GM19395 (cell line): ENCODE data around the gene RAB6D.
"Not testable (repeated sequence)": the region's sequence is repeated elsewhere in the genome, so short reads cannot be mapped to it uniquely, and the experiment has no call there.

Experiments
- ATAC-seq: cut with Tn5 transposase; IDR thresholded peaks from one replicate; pipeline ENCODE4 v1.9.1; 2021; ENCODE audit warnings: mild to moderate bottlenecking, moderate library complexity; ENCODE audit not compliant: unreplicated experiment

RAB6D gene

DNA sequence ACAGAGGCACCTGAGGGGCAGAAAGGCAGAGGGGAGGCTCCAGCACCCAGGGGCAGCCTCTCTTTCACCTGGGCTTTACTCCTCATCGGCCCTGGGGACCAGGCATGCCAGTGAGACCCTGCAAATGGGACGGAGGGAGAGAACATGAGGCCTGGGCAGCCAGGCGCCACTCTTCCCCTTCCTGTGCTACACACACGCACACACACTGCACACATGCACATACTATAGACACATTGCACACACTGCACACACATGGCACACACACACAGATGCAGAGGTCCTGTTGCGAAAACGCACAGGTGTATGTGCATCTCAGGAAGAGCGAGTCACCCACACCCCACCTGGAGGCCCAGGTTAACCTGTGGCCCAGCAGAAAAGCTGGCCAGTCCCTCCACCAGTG, 3.4 kb upstream of the RAB6D start:
- no peak for ATAC-seq

GRCh38 chr2:131366643-131367042, 2.7 kb upstream of the RAB6D start:
- ATAC-seq, result no peak

DNA sequence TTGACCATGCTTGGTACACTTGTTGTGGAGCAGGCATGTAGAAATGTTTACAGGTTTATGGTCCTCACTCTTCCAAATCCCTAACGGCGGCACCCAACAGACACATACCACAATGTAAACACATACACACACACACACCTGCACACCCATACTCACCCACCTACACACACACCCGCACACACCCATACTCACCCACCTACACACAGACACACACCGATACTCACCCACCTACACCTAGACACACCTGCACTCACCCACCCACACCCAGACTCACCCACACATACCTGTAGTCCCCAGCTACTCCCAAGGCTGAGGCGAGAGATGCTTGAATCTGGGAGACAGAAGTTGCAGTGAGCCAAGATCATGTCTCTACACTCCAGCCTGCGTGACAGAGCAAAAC, 1.5 kb upstream of the RAB6D start:
- no peak for ATAC-seq

- ATAC-seq, result not testable (repeated sequence)
Observed at GRCh38 chr2:131363213-131363612, 755 bp downstream of the RAB6D start.

GRCh38 chr2:131361773-131362172, 2.2 kb downstream of the RAB6D start:
- ATAC-seq, result not testable (repeated sequence)

DNA sequence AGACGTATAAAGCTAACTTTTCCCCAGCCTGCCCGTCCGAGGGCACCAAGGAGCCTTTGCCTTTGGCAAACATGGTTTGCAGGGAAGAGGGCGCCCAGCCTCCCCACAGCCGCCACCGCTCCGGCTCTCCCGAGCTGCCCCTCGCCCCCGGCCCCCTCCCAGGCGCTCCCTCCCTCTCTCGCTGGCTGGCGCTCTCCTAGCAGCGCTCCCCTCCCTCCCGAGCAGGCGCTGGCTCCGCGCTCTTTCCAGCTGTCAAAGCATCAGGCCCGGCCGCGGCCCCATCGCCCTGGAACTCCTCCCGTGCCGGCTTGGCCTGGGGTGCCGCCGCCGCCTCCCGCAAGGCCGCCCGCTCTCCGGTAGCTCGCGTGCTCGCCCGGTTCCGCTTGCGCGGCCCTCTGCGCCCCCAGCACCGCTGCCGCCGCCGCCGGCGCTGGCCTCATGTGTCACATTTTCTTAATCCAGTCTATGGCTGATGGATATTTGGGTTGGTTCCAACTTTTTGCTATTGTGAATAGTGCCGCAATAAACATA, 10.7 kb downstream of the RAB6D start:
- ATAC-seq, result not testable (repeated sequence)

- ATAC-seq, result no peak
Observed at GRCh38 chr2:131349021-131349420, 14.9 kb downstream of the RAB6D start.

- not testable (repeated sequence) for ATAC-seq
Observed at GRCh38 chr2:131347035-131347434, 16.9 kb downstream of the RAB6D start.

- ATAC-seq, result not testable (repeated sequence)
Observed at GRCh38 chr2:131339307-131339706, 24.7 kb downstream of the RAB6D start.

DNA sequence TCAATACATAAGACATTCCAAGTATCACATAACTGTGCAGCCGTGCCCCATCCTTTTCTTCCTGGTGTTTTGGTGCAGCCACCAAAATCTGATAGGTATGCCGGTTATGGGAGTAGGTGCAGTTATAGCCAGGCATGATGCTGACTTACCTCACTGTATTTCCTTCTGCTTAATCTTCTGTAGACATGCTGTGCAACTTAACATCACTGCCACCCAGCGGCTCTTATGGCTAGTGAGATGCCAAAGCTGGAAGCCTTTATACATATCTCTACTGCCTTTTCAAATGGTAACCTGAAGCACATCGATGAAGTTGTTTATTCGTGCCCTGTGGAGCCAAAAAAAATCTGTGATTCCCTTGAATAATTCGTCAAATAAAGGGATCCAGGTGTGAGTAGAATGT, 28.6 kb downstream of the RAB6D start:
- ATAC-seq, result not testable (repeated sequence)

GRCh38 chr2:131332709-131333108, 31.3 kb downstream of the RAB6D start:
- not testable (repeated sequence) for ATAC-seq

- not testable (repeated sequence) for ATAC-seq
Observed at GRCh38 chr2:131331000-131331399, 33.0 kb downstream of the RAB6D start.

GRCh38 chr2:131322209-131322608, 41.8 kb downstream of the RAB6D start:
- no peak for ATAC-seq

GRCh38 chr2:131321344-131321743, 42.6 kb downstream of the RAB6D start:
- ATAC-seq, result not testable (repeated sequence)

GRCh38 chr2:131311001-131311400, 53.0 kb downstream of the RAB6D start:
- ATAC-seq, result not testable (repeated sequence)
